WTC11 (cell line): ENCODE data around the gene SCD. TPM values are rescaled to one million over a fixed set of nuclear protein-coding genes. Genes with fewer than 3 reads are reported as not detected.

Experiments
- ATAC-seq: fragments of 200-7000 bp; cut with Tn5 transposase; 2 replicates; pipeline ENCODE4 v1.10.0; 2021; ENCODE audit warnings: mild to moderate bottlenecking, moderate library complexity
- CTCF ChIA-PET: fragments of 300-600 bp; sonication (Branson Sonifier 250); formaldehyde crosslinking; loops from one replicate; lab custom pipeline; 2021; ENCODE audit warnings: antibody characterized with exemption; lab: Charles Lee
- POLR2A ChIA-PET: fragments of 350-600 bp; sonication (Branson Sonifier 250); formaldehyde crosslinking; loops from one replicate; lab custom pipeline; 2021; ENCODE audit warnings: antibody characterized with exemption; lab: Charles Lee
- DNase-seq: peaks from one replicate; pipeline ENCODE4 v3.0.0; 2021; ENCODE audit warnings: low spot score
- H3K27ac Mint-ChIP-seq: 2 replicates; pipeline ENCODE4 v1.8.0; 2021; ENCODE audit warnings: mixed read lengths
- H3K27me3 Mint-ChIP-seq: 2 replicates; pipeline ENCODE4 v1.8.0; 2021; ENCODE audit warnings: low read depth, mild to moderate bottlenecking, moderate library complexity, mixed read lengths
- H3K36me3 Mint-ChIP-seq: 2 replicates; pipeline ENCODE4 v1.8.0; 2021; ENCODE audit warnings: mixed read lengths
- H3K4me1 Mint-ChIP-seq: 2 replicates; pipeline ENCODE4 v1.8.0; 2022; ENCODE audit warnings: mixed read lengths
- H3K4me3 Mint-ChIP-seq: 2 replicates; pipeline ENCODE4 v1.8.0; 2021; ENCODE audit warnings: mild to moderate bottlenecking, moderate library complexity, mixed read lengths
- H3K9me3 Mint-ChIP-seq: 2 replicates; pipeline ENCODE4 v1.8.0; 2021; ENCODE audit warnings: mixed read lengths
- AFF4 ChIP-seq: sonication (generic); formaldehyde crosslinking; IDR thresholded peaks from 2 replicates; pipeline ENCODE4 v1.8.1; 2023; ENCODE audit warnings: mild to moderate bottlenecking, missing genetic modification reagents, borderline replicate concordance
- ATF1 ChIP-seq: sonication (generic); formaldehyde crosslinking; IDR thresholded peaks from 2 replicates; pipeline ENCODE4 v1.8.1; 2023; ENCODE audit warnings: mild to moderate bottlenecking, moderate library complexity, missing genetic modification reagents
- CREB1 ChIP-seq: sonication (generic); formaldehyde crosslinking; IDR thresholded peaks from 2 replicates; pipeline ENCODE4 v1.8.0; 2023; ENCODE audit warnings: mild to moderate bottlenecking, missing genetic modification reagents
- ELF4 ChIP-seq: sonication (generic); formaldehyde crosslinking; IDR thresholded peaks from 2 replicates; pipeline ENCODE4 v1.8.1; 2022; ENCODE audit warnings: low read depth, mild to moderate bottlenecking, moderate library complexity, missing genetic modification reagents
- EMX1 ChIP-seq: fragments of 250-450 bp; sonication (Bioruptor Pico); IDR thresholded peaks from 2 replicates; pipeline ENCODE4 v1.8.0; 2021; ENCODE audit warnings: mild to moderate bottlenecking
- FOXP4 ChIP-seq: sonication (generic); formaldehyde crosslinking; IDR thresholded peaks from 2 replicates; pipeline ENCODE4 v1.8.0; 2022; ENCODE audit warnings: mild to moderate bottlenecking, missing genetic modification reagents
- JAZF1 ChIP-seq: fragments of 250-450 bp; sonication (Bioruptor Pico); IDR thresholded peaks from 2 replicates; pipeline ENCODE4 v1.9.0; 2021; ENCODE audit warnings: moderate library complexity, mild to moderate bottlenecking, inconsistent platforms
- JUN ChIP-seq: sonication (generic); formaldehyde crosslinking; IDR thresholded peaks from 2 replicates; pipeline ENCODE4 v1.8.0; 2023; ENCODE audit warnings: mild to moderate bottlenecking, missing genetic modification reagents
- MXD4 ChIP-seq: fragments of 250-450 bp; sonication (Bioruptor Pico); IDR thresholded peaks from 2 replicates; pipeline ENCODE4 v1.8.0; 2021; ENCODE audit warnings: mild to moderate bottlenecking, moderate library complexity, borderline replicate concordance
- NFE2L1 ChIP-seq: sonication (generic); formaldehyde crosslinking; IDR thresholded peaks from 2 replicates; pipeline ENCODE4 v1.8.1; 2023; ENCODE audit warnings: missing genetic modification reagents
- NR1H2 ChIP-seq: sonication (generic); formaldehyde crosslinking; IDR thresholded peaks from 2 replicates; pipeline ENCODE4 v1.9.0; 2021; ENCODE audit warnings: mild to moderate bottlenecking, moderate library complexity, missing genetic modification reagents
- SMAD3 ChIP-seq: sonication (generic); formaldehyde crosslinking; IDR thresholded peaks from 2 replicates; pipeline ENCODE4 v1.8.0; 2022; ENCODE audit warnings: missing genetic modification reagents, mild to moderate bottlenecking, borderline replicate concordance
- TCF7 ChIP-seq: sonication (generic); formaldehyde crosslinking; IDR thresholded peaks from 2 replicates; pipeline ENCODE4 v1.8.0; 2022; ENCODE audit warnings: mild to moderate bottlenecking, low read depth, missing genetic modification reagents, moderate library complexity
- TEAD1 ChIP-seq: sonication (generic); formaldehyde crosslinking; IDR thresholded peaks from 2 replicates; pipeline ENCODE4 v1.8.0; 2022; ENCODE audit warnings: mild to moderate bottlenecking, missing genetic modification reagents
- ZBTB43 ChIP-seq: sonication (generic); formaldehyde crosslinking; IDR thresholded peaks from 2 replicates; pipeline ENCODE4 v1.8.1; 2023; ENCODE audit warnings: mild to moderate bottlenecking, missing genetic modification reagents
- ZNF232 ChIP-seq: sonication (generic); formaldehyde crosslinking; IDR thresholded peaks from 2 replicates; pipeline ENCODE4 v1.8.0; 2022; ENCODE audit warnings: mild to moderate bottlenecking, missing genetic modification reagents
- ZNF281 ChIP-seq: sonication (generic); formaldehyde crosslinking; IDR thresholded peaks from 2 replicates; pipeline ENCODE4 v1.8.0; 2023; ENCODE audit warnings: mild to moderate bottlenecking, missing genetic modification reagents
- ZNF532 ChIP-seq: fragments of 250-450 bp; sonication (Bioruptor Pico); IDR thresholded peaks from 2 replicates; pipeline ENCODE4 v1.9.0; 2021; ENCODE audit warnings: mild to moderate bottlenecking, borderline replicate concordance
- ZNF671 ChIP-seq: fragments of 250-450 bp; sonication (Bioruptor Pico); IDR thresholded peaks from 2 replicates; pipeline ENCODE4 v1.8.0; 2021; ENCODE audit warnings: mild to moderate bottlenecking
- total RNA-seq: library from RNA; stranded (reverse); gene quantifications from 3 replicates; pipeline ENCODE4 v1.2.3, GENCODE V29; 2021

Gene SCD
- total RNA-seq, 1 experiment from 2014 or later, result 556 TPM

GRCh38 chr10:100325158-100325557 lies 21.9 kb upstream of the SCD start (continued):
- peak; percentile 67; the same call in 1 of the 2 replicates for TF ChIP-seq FOXP4 (CRISPR knock-in tag)
- 0 out of 2 replicates have a peak, but pooled peaks have one; percentile 39 for TF ChIP-seq SMAD3 (CRISPR knock-in tag)
- TF ChIP-seq CREB1, result no peak
- no peak for TF ChIP-seq ZBTB43 (CRISPR knock-in tag)
- TF ChIP-seq ZNF671 (CRISPR knock-in tag), result no peak
- no peak for TF ChIP-seq ATF1 (CRISPR knock-in tag)
- no peak for TF ChIP-seq NFE2L1
- 0 out of 2 replicates have a peak, but pooled peaks have one; percentile 78 for TF ChIP-seq JUN (CRISPR knock-in tag)
- TF ChIP-seq ELF4 (CRISPR knock-in tag), result no peak
- no peak for TF ChIP-seq JAZF1 (CRISPR knock-in tag)

- DNase-seq, result no peak
- peaks cover 50% of the 10 kb centered on the region for H3K27me3 Mint-ChIP-seq
- POLR2A ChIA-PET, result no interaction called here
- H3K4me3 Mint-ChIP-seq, result no peak overlapping the region
- CTCF ChIA-PET, result interaction anchor here (1.4 kb wide), 1 partner anchor 24 kb away, joined by 3 read pairs; no protein-coding TSS in a partner anchor
- TF ChIP-seq AFF4 (CRISPR knock-in tag), result no peak
- TF ChIP-seq TEAD1 (CRISPR knock-in tag), result no peak
- TF ChIP-seq ZNF232, result no peak
- no peak for TF ChIP-seq EMX1
- TF ChIP-seq, all 79 proteins: peak for 0
- Mint-ChIP-seq H3K9me3 (no peaks in the 10 kb centered on the region), H3K4me1 (no peaks in the 10 kb centered on the region), H3K27ac (no peak overlapping the region), H3K36me3 (no peaks in the 10 kb centered on the region)
- ATAC-seq, result no peak
Observed at GRCh38 chr10:100327007-100327717, 19.9 kb upstream of the SCD start.

- no peak overlapping the region for H3K4me3 Mint-ChIP-seq
- H3K4me1 Mint-ChIP-seq, result no peaks in the 10 kb centered on the region
- H3K27ac Mint-ChIP-seq, result no peak overlapping the region
- no peaks in the 10 kb centered on the region for H3K36me3 Mint-ChIP-seq
- ATAC-seq, result no peak
- CTCF ChIA-PET, result interaction anchor here (1.4 kb wide), 1 partner anchor 24 kb away, joined by 3 read pairs; no protein-coding TSS in a partner anchor
- H3K27me3 Mint-ChIP-seq, result peaks cover 49% of the 10 kb centered on the region
- TF ChIP-seq ZNF532 (CRISPR knock-in tag), result no peak
- no peak for TF ChIP-seq NR1H2 (CRISPR knock-in tag)
- TF ChIP-seq ZNF281 (CRISPR knock-in tag), result no peak
- no peak for TF ChIP-seq TCF7 (CRISPR knock-in tag)
- no peak for TF ChIP-seq MXD4 (CRISPR knock-in tag)
- no peaks in the 10 kb centered on the region for H3K9me3 Mint-ChIP-seq
- POLR2A ChIA-PET, result no interaction called here
- no peak for DNase-seq
Observed at GRCh38 chr10:100327718-100328009, 19.4 kb upstream of the SCD start.
